Smooth muscle cell (in vitro differentiated cells): Measurements from ENCODE around the gene ZBTB7C. TPM values are rescaled to one million over a fixed set of nuclear protein-coding genes. Genes with fewer than 3 reads are reported as not detected.

Source experiments
- DNase-seq: peaks from one replicate; lab custom pipeline; 2025; ENCODE audit not compliant: unreplicated experiment; lab: John Stamatoyannopoulos, UW
- H2AFZ ChIP-seq: fragments of 200-600 bp; sonication (generic); 2 replicates; pipeline ENCODE4 v1.6.0; 2016; ENCODE audit warnings: antibody characterized with exemption, low read depth, mild to moderate bottlenecking
- H3F3A ChIP-seq: fragments of 200-600 bp; sonication (generic); 2 replicates; pipeline ENCODE4 v1.6.0; 2017; ENCODE audit warnings: antibody characterized with exemption, low read depth
- H3K27ac ChIP-seq: fragments of 200-600 bp; sonication (generic); 2 replicates; pipeline ENCODE4 v1.5.1; 2016; ENCODE audit warnings: low read depth, mild to moderate bottlenecking
- H3K27me3 ChIP-seq: fragments of 200-600 bp; sonication (generic); 2 replicates; pipeline ENCODE4 v1.6.1; 2016; ENCODE audit warnings: low read depth, mild to moderate bottlenecking
- H3K36me3 ChIP-seq: fragments of 200-600 bp; sonication (generic); 2 replicates; pipeline ENCODE4 v1.5.1; 2016; ENCODE audit warnings: low read depth
- H3K4me1 ChIP-seq: fragments of 200-600 bp; sonication (generic); 2 replicates; pipeline ENCODE4 v1.5.1; 2016; ENCODE audit warnings: low read depth
- H3K4me2 ChIP-seq: fragments of 200-600 bp; sonication (generic); 2 replicates; pipeline ENCODE4 v1.6.0; 2016; ENCODE audit warnings: mild to moderate bottlenecking
- H3K4me3 ChIP-seq: fragments of 200-600 bp; sonication (generic); 2 replicates; pipeline ENCODE4 v1.5.1; 2016; ENCODE audit warnings: mild to moderate bottlenecking
- H3K79me2 ChIP-seq: fragments of 200-600 bp; sonication (generic); 2 replicates; pipeline ENCODE4 v1.6.0; 2016; ENCODE audit warnings: low read depth, mild to moderate bottlenecking
- H3K9ac ChIP-seq: fragments of 200-600 bp; sonication (generic); 2 replicates; pipeline ENCODE4 v1.6.0; 2016; ENCODE audit warnings: low read depth
- H3K9me3 ChIP-seq: fragments of 200-600 bp; sonication (generic); replicated peaks from 2 replicates; pipeline ENCODE4 v1.5.1; 2016; ENCODE audit warnings: low read depth
- H4K20me1 ChIP-seq: fragments of 200-600 bp; sonication (generic); 2 replicates; pipeline ENCODE4 v1.6.0; 2016; ENCODE audit warnings: low read depth
- WGBS: methylation state at CpG from one replicate; pipeline ENCODE4 v1.1.7; 2016; ENCODE audit warnings: low lambda C conversion rate; 5-methylcytosine and 5-hydroxymethylcytosine counted together
- polyA plus RNA-seq: library from polyadenylated mRNA; unstranded; fragments of >200 nt; fragmentation: Nextera tagmentation; extraction: Ambion mirVana; gene quantifications from 2 replicates; pipeline ENCODE4 v1.2.1, GENCODE V29; 2016
- total RNA-seq: library from RNA; depleted of rRNA; stranded (reverse); fragments of >200 nt; gene quantifications from 2 replicates; pipeline ENCODE4 v1.2.3, GENCODE V29; 2014
- TF ChIP-seq, protein P1 (sequence below): fragments of 200-600 bp; sonication (generic); IDR thresholded peaks from 2 replicates; pipeline ENCODE4 v1.5.1; 2017; ENCODE audit warnings: borderline replicate concordance, mild to moderate bottlenecking, antibody characterized with exemption; ENCODE audit not compliant: insufficient read depth, poor library complexity, severe bottlenecking

Gene ZBTB7C
- total and polyA plus RNA-seq, 2 experiments from 2014 or later: 0.48 to 0.63 TPM

DNA sequence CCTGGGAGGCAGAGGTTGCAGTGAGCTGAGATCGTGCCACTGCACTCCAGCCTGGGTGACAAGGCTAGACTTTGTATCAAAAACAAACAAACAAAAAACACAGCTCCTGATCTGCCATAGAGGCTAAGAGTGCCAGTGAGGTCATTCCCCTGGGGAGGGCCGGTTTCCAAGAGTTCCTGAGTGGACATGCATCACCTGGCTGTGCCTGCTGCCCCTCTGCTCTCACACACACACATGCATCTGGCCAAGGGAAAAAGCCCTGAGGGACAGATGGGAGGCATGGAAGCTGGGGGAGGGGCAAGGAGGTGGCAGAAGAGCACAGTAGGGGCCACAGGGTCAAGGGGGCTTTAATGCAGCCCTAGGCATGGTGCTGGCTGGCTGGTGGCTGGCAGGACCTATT lies 60.4 kb downstream of the ZBTB7C start:
- no peaks in the 10 kb centered on the region for H4K20me1 ChIP-seq
- TF ChIP-seq, protein P1, sequence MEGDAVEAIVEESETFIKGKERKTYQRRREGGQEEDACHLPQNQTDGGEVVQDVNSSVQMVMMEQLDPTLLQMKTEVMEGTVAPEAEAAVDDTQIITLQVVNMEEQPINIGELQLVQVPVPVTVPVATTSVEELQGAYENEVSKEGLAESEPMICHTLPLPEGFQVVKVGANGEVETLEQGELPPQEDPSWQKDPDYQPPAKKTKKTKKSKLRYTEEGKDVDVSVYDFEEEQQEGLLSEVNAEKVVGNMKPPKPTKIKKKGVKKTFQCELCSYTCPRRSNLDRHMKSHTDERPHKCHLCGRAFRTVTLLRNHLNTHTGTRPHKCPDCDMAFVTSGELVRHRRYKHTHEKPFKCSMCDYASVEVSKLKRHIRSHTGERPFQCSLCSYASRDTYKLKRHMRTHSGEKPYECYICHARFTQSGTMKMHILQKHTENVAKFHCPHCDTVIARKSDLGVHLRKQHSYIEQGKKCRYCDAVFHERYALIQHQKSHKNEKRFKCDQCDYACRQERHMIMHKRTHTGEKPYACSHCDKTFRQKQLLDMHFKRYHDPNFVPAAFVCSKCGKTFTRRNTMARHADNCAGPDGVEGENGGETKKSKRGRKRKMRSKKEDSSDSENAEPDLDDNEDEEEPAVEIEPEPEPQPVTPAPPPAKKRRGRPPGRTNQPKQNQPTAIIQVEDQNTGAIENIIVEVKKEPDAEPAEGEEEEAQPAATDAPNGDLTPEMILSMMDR: no peak
- no peaks in the 10 kb centered on the region for H3K36me3 ChIP-seq
- H3K79me2 ChIP-seq: no peaks in the 10 kb centered on the region
- no peak overlapping the region for H3K4me3 ChIP-seq
- no peak overlapping the region for H2AFZ ChIP-seq
- WGBS: 88% methylated on average over 2 of the region's 2 CpGs
- no peak overlapping the region for H3K9ac ChIP-seq
- no peaks in the 10 kb centered on the region for H3K9me3 ChIP-seq
- H3K4me2 ChIP-seq: no peak overlapping the region
- no peak for DNase-seq
- H3F3A ChIP-seq: no peaks in the 10 kb centered on the region
- H3K4me1 ChIP-seq: no peaks in the 10 kb centered on the region
- no peaks in the 10 kb centered on the region for H3K27me3 ChIP-seq
- no peak overlapping the region for H3K27ac ChIP-seq

DNA sequence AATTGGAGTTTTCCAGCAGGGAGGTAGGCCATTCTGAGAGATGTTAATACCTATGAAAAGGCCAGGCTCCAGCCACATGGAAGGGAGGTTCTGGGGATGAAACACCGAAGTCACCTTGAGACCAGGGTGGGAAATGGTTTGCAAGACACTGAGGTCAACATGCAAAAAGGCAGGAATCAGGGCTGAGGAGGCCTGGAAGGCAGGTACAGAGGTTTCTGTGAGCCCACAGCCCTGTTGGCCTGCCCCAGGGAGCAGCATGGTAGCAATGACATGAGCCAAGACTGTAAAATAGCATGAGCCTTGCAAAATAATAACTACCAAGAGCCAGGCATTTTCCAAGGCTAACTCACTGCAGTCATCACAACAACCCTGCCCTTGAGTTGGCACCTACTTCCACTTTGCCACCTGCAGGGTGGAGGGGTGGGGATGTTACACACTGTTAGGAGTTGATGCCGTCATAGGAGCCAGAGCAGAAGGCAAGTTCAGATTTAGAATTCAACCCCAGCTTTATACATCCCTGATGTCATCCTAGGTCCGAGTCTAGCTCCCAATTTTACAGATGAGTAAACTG lies 61.3 kb downstream of the ZBTB7C start:
- H2AFZ ChIP-seq: no peak overlapping the region
- TF ChIP-seq, protein P1: no peak
- no peaks in the 10 kb centered on the region for H3K4me1 ChIP-seq
- WGBS: 96% methylated on average over 3 of the region's 3 CpGs
- no peaks in the 10 kb centered on the region for H3F3A ChIP-seq
- H3K9ac ChIP-seq: no peak overlapping the region
- DNase-seq: no peak
- no peaks in the 10 kb centered on the region for H3K36me3 ChIP-seq
- no peak overlapping the region for H3K4me2 ChIP-seq
- H4K20me1 ChIP-seq: no peaks in the 10 kb centered on the region
- no peak overlapping the region for H3K4me3 ChIP-seq
- H3K9me3 ChIP-seq: no peaks in the 10 kb centered on the region
- H3K79me2 ChIP-seq: no peaks in the 10 kb centered on the region
- no peaks in the 10 kb centered on the region for H3K27me3 ChIP-seq
- no peak overlapping the region for H3K27ac ChIP-seq

DNA sequence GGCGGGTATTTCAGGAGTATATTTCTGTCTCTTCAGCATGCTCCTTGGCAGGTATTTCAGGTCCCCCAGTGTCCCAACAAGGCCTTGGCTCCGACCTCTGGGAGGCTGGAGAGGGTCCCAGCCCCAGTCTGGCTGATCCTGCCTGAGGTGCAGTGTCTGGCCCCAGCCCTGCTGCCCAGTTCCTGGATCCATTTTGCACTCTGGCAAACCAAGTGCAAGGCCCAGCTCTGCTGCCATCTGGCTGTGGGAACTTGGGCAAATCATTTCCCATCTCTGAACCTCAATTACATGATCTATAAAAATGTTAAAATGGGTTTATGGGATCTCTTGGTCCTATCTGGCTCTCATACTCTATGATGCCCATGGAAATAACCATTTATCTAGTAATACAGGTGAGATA lies 63.6 kb downstream of the ZBTB7C start:
- Histone ChIP-seq H3K27me3 (no peaks in the 10 kb centered on the region), H3K36me3 (no peaks in the 10 kb centered on the region), H3K4me2 (no peak overlapping the region), H3K9ac (no peak overlapping the region), H3K9me3 (no peaks in the 10 kb centered on the region), H3K4me3 (no peak overlapping the region), H4K20me1 (no peaks in the 10 kb centered on the region), H3K4me1 (peaks cover 9% of the 10 kb centered on the region), H3K27ac (no peak overlapping the region), H3K79me2 (no peaks in the 10 kb centered on the region), H2AFZ (no peak overlapping the region), H3F3A (no peaks in the 10 kb centered on the region)
- DNase-seq: no peak
- 85% methylated on average over 2 of the region's 2 CpGs for WGBS
- TF ChIP-seq, protein P1: peak; percentile 35

DNA sequence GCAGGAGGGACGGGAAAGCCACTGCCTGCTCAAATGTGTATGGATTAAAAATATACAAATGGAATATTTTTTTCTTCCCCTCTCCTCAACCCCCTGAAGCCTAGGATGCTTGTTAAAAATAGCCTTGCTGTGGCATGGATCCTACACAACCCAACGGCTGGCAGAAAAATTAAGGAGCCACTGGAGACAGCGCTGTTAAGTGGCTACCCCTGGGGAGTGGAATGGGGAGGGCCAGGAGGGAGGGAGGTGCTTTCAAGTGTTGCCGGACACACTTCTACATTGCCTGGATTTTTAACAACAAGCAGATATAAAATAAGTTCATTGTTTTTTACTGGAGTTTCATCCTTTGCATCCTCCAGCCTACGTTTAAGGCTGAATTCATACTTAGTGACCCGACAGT lies 66.6 kb downstream of the ZBTB7C start:
- H3K9ac ChIP-seq: no peak overlapping the region
- no peaks in the 10 kb centered on the region for H3K36me3 ChIP-seq
- DNase-seq: no peak
- no peaks in the 10 kb centered on the region for H3K79me2 ChIP-seq
- H3K4me3 ChIP-seq: no peak overlapping the region
- no peaks in the 10 kb centered on the region for H3F3A ChIP-seq
- WGBS: 93% methylated on average over 6 of the region's 6 CpGs
- TF ChIP-seq, protein P1: no peak
- no peaks in the 10 kb centered on the region for H3K9me3 ChIP-seq
- no peak overlapping the region for H2AFZ ChIP-seq
- no peak overlapping the region for H3K4me2 ChIP-seq
- H3K27me3 ChIP-seq: no peaks in the 10 kb centered on the region
- no peaks in the 10 kb centered on the region for H4K20me1 ChIP-seq
- H3K4me1 ChIP-seq: peaks cover 9% of the 10 kb centered on the region
- no peak overlapping the region for H3K27ac ChIP-seq
